T-helper 2 cell treated with Interferon-gamma antibody and Interleukin-4, amounts not matched to agents 5 μg/mL and 100 μg/mL, for 36 hours (primary cell): ENCODE measurements around the gene ATP9B.

ENCODE experiments used
- DNase-seq: peaks from one replicate; pipeline ENCODE4 v3.0.0; 2021; ENCODE audit warnings: low spot score
- H3K27ac Mint-ChIP-seq: one replicate; pipeline ENCODE4 v1.8.0; 2021; ENCODE audit warnings: mild to moderate bottlenecking, mixed read lengths
- H3K27me3 Mint-ChIP-seq: one replicate; pipeline ENCODE4 v1.8.0; 2021; ENCODE audit warnings: low read depth, mixed read lengths
- H3K36me3 Mint-ChIP-seq: one replicate; pipeline ENCODE4 v1.8.0; 2021; ENCODE audit warnings: low read depth, mixed read lengths
- H3K4me1 Mint-ChIP-seq: one replicate; pipeline ENCODE4 v1.8.0; 2021; ENCODE audit warnings: low read depth, mixed read lengths
- H3K4me3 Mint-ChIP-seq: one replicate; pipeline ENCODE4 v1.8.0; 2022; ENCODE audit warnings: mild to moderate bottlenecking, moderate library complexity, mixed read lengths
- H3K9me3 Mint-ChIP-seq: one replicate; pipeline ENCODE4 v1.8.0; 2021; ENCODE audit warnings: mixed read lengths

Gene ATP9B

GRCh38 chr18:79378536-79379250 lies 309.5 kb downstream of the ATP9B start:
- H3K4me1 Mint-ChIP-seq = peaks cover 5% of the 10 kb centered on the region
- H3K27me3 Mint-ChIP-seq = no peaks in the 10 kb centered on the region
- H3K36me3 Mint-ChIP-seq = peaks cover 7% of the 10 kb centered on the region
- H3K9me3 Mint-ChIP-seq = no peaks in the 10 kb centered on the region
- no peak overlapping the region for H3K27ac Mint-ChIP-seq
- peak; percentile 77 for DNase-seq
- H3K4me3 Mint-ChIP-seq = no peak overlapping the region

GRCh38 chr18:79379251-79379905 lies 310.2 kb downstream of the ATP9B start:
- Mint-ChIP-seq H3K36me3 (peaks cover 7% of the 10 kb centered on the region), H3K4me1 (peaks cover 5% of the 10 kb centered on the region), H3K4me3 (no peak overlapping the region), H3K27me3 (no peaks in the 10 kb centered on the region), H3K27ac (no peak overlapping the region), H3K9me3 (no peaks in the 10 kb centered on the region)
- no peak for DNase-seq

GRCh38 chr18:79379931-79380815 lies 311.0 kb downstream of the ATP9B start:
- Mint-ChIP-seq H3K9me3 (no peaks in the 10 kb centered on the region), H3K27ac (no peak overlapping the region)

DNA sequence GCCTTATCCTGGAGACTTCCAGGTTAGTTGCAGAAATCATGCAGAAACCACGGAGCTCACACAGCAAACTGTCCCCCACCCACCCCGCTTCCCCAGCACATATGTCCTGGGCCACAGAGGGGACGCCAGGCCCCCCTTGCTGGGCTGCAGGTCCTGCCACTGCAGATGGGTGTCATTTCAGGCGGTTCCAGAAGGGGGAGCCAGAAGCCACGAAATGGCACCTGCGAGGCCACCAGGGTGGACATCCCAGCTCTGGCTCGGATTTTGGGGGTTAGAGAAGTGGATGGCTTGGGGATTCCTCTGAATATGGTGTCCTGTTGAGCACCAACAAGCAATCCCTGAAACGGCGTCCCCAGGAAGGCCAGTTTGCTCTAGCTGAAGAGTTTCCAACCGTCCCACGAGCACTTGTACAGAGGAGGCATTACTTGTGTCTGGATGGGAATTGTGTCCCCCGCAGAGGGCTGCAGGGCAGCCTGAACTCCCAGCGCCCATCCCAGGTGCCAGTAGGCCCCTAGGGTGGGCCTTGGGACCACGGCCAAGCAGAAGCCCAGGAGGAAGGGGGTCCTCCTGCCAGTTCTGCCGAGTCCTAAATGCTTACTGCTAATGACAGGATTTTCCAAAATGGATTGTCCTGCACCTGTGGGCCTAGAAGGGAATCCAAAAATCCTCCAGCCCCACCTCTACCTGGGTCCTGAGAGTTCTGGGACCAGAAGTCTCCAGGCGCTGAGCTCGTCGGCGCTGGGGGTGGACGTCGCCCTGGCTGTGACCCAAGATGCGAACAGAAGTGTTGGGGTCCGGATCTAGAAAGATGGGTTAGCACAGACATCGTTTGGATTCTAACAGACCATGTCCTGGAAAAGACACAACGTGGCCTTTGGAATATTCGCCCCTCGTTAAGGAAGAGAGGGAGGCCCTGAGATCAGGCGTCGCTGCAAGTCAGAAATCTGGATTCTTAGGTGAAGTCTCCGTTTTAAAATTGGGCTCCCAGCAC lies 311.9 kb downstream of the ATP9B start:
- Mint-ChIP-seq H3K27ac (no peak overlapping the region), H3K27me3 (no peaks in the 10 kb centered on the region), H3K4me1 (peaks cover 5% of the 10 kb centered on the region), H3K36me3 (peaks cover 7% of the 10 kb centered on the region), H3K9me3 (no peaks in the 10 kb centered on the region), H3K4me3 (no peak overlapping the region)
- peak; percentile 48 for DNase-seq

More at GRCh38 chr18:79379931-79380815, 311.0 kb downstream of the ATP9B start:
- H3K27me3 Mint-ChIP-seq = no peaks in the 10 kb centered on the region
- no peak overlapping the region for H3K4me3 Mint-ChIP-seq
- no peak for DNase-seq
- H3K36me3 Mint-ChIP-seq = peaks cover 7% of the 10 kb centered on the region
- peaks cover 5% of the 10 kb centered on the region for H3K4me1 Mint-ChIP-seq

- Mint-ChIP-seq H3K4me3 (no peak overlapping the region), H3K27me3 (no peaks in the 10 kb centered on the region), H3K27ac (no peak overlapping the region), H3K4me1 (peaks cover 5% of the 10 kb centered on the region), H3K9me3 (no peaks in the 10 kb centered on the region), H3K36me3 (peaks cover 7% of the 10 kb centered on the region)
- DNase-seq = no peak
Observed at GRCh38 chr18:79381811-79382311, 312.7 kb downstream of the ATP9B start.

DNA sequence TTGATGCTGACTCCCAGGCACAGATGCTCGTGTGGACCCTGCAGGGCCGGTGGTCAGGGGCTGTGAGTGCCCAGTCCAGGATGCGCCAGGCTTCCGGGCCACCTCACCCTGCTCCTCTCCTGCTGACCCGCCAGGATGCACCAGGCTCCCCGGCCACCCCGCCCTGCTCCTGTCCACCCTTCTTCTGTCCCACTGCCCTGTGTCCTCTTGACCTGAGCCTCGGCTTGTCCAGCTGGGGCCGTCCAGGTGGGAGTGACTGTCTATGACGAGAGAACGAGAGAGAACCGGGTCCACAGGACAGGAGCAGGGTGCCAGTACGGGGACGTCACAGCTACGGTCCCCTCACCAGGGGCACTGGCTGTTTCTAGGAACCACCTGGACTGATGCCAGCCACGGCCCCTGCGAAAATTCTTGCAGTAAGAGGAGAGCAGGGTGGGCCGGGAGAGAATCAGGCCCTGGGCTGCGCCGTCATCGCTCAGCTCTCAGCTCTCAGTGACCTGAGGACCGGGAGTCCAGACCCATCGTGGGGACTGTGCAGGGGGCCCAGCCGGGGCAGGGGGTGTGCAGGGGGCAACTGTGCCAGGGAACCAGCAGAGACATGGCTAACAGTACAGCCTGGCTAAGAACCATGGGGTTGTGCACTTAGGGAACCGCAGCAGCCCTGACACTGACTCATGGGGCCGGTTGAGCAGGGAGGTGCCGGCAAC lies 313.6 kb downstream of the ATP9B start:
- Mint-ChIP-seq H3K27me3 (peaks cover 3% of the 10 kb centered on the region), H3K4me3 (no peak overlapping the region), H3K4me1 (peaks cover 5% of the 10 kb centered on the region), H3K27ac (no peak overlapping the region), H3K36me3 (peaks cover 6% of the 10 kb centered on the region), H3K9me3 (no peaks in the 10 kb centered on the region)
- no peak for DNase-seq

DNA sequence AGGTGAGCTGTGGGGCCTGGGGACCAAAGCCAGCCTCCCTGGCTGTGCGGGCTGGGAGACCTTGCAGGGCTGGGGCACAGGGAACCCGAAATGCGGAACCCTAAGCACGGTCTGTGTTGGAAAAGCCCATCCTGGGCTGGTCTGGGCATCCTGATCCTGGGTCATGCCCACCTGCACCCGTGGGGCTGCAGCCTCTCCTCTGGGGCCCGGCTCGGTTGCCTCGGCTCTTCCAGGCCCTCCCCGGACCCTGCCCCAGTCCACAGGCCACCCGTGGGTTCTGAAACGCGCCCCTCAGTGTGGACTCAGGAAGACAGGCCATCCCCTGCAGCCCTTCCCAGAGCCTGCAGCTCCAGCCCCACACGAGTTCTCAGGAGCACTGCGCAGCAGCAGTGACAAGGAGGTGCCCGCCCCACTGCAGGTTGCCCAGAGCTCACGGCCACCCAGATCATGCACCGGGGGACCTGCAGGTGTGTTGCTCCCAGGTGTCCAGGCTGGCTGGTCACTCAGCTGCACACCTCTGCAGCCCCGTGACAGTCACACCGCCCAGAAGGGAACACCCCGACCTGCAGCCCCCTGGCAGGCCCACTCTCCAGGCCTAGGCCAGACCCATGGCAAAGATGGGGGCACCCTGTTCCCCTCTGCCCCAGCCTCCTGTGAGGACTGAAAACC lies 314.3 kb downstream of the ATP9B start:
- no peak for DNase-seq
- Mint-ChIP-seq H3K4me3 (no peak overlapping the region), H3K36me3 (peaks cover 2% of the 10 kb centered on the region), H3K4me1 (peaks cover 5% of the 10 kb centered on the region), H3K27me3 (peaks cover 7% of the 10 kb centered on the region), H3K9me3 (no peaks in the 10 kb centered on the region), H3K27ac (no peak overlapping the region)

DNA sequence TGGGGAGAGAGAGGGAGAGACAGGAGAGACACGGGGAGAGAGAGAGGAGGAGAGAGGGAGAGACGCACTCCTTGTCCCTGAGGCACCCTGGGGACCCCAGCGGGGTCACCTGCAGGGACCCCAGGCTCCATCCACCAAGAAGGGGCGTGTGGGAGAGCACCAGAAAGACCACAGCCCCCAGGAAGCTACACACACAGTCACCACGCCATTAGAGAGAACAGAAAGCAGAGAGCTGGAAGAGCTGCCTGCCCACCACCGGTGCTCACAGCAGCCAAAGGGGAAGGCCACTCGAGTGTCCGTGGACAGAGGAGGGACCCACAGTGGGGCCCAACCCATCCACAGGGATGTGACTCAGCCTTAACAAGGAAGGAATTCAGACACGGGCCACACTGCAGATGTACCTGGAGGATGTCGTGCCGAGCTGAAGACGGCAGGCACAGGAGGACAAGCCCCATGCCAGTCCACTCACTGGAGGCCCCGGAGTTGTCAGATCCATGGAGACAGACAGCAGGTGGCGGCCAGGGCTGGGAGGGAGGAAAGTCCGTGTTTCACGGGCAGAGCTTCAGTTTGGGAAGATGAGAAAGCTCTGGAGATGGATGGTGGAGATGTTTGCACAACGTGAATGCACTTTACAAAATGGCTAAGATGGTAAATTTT lies 315.1 kb downstream of the ATP9B start:
- DNase-seq = no peak

GRCh38 chr18:79384834-79385233 lies 315.6 kb downstream of the ATP9B start:
- Mint-ChIP-seq H3K27me3 (peaks cover 14% of the 10 kb centered on the region), H3K4me1 (peaks cover 1% of the 10 kb centered on the region), H3K27ac (no peak overlapping the region), H3K36me3 (no peaks in the 10 kb centered on the region), H3K4me3 (no peak overlapping the region), H3K9me3 (no peaks in the 10 kb centered on the region)
- no peak for DNase-seq

More for the DNA sequence above, 315.1 kb downstream of the ATP9B start:
- Mint-ChIP-seq H3K9me3 (no peaks in the 10 kb centered on the region), H3K4me3 (no peak overlapping the region), H3K27me3 (peaks cover 9% of the 10 kb centered on the region), H3K36me3 (no peaks in the 10 kb centered on the region), H3K4me1 (peaks cover 2% of the 10 kb centered on the region), H3K27ac (no peak overlapping the region)

DNA sequence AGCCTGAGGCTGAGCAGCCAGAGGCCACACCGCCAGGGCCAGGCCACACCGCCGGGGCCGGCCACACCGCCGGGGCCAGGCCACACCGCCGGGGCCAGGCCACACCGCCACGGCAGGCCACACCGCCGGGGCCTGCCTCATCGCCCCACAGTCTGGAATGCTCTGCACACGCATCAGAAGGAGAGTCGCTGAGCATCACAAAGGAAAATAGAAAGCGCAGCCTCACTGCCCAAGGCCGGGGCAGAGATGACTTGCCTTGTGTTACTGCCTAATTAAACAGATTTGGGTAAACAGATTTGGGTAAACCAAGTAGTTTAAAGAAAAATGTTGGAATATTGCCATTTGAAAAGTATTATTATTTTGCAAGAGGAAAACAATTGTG lies 316.1 kb downstream of the ATP9B start:
- Mint-ChIP-seq H3K9me3 (no peaks in the 10 kb centered on the region), H3K36me3 (no peaks in the 10 kb centered on the region), H3K4me1 (peaks cover 1% of the 10 kb centered on the region), H3K27ac (no peak overlapping the region), H3K27me3 (peaks cover 16% of the 10 kb centered on the region), H3K4me3 (no peak overlapping the region)
- no peak for DNase-seq

DNA sequence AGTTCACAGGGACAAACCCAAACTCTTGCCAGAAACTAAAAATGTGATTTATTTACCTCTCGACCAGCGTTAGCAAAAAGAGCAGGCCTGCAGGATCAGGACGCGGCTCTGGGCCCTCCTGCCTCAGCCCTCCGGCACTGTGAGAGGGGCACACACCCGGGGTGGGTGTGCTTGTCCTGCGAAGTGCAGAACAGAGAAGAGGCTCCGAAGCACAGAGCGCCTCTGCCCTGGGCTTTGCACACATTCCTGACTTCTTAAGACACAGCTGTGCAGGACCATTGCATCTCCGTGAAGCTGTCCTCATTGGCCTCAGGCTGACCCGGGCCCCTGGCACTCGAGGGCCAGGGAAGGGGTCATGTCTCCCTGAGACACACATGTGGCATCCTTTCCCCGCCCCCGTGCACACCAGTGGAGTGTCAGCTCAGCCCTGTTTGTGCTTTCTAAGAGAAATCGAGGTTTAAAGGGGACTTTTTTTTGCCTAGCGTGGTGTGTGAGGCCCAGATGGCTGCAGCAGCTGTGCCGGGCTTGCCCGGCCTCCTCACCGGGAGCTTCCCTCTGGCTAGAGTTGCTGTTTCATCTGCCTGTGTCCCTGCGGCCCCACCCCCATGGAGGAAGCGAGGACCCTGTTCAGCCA lies 316.6 kb downstream of the ATP9B start:
- Mint-ChIP-seq H3K4me1 (peaks cover 1% of the 10 kb centered on the region), H3K4me3 (no peak overlapping the region), H3K36me3 (no peaks in the 10 kb centered on the region), H3K9me3 (no peaks in the 10 kb centered on the region), H3K27me3 (peaks cover 20% of the 10 kb centered on the region), H3K27ac (no peak overlapping the region)
- no peak for DNase-seq
